ENCODE measurements around the gene RBFOX2.

DNA sequence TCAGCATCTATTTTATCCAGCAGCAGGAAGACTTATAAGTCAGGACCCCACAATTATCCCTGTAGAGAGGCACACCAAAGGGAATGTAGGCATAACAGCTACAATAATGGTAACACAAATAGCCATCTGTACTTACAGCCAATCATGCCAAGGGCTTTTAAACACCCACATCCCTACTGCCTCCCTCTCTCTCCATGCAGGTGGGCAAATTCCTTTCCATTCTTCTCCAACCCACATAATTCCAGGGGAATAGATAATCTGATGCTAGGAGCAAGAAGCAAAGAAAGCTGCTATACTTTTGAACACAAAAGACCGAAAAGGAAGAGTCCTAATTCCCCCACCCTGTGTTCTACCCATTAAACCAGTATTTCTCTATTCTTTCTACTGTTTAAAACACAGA is 46.7 kb downstream of the RBFOX2 start:
- TF ChIP-seq, protein P1, sequence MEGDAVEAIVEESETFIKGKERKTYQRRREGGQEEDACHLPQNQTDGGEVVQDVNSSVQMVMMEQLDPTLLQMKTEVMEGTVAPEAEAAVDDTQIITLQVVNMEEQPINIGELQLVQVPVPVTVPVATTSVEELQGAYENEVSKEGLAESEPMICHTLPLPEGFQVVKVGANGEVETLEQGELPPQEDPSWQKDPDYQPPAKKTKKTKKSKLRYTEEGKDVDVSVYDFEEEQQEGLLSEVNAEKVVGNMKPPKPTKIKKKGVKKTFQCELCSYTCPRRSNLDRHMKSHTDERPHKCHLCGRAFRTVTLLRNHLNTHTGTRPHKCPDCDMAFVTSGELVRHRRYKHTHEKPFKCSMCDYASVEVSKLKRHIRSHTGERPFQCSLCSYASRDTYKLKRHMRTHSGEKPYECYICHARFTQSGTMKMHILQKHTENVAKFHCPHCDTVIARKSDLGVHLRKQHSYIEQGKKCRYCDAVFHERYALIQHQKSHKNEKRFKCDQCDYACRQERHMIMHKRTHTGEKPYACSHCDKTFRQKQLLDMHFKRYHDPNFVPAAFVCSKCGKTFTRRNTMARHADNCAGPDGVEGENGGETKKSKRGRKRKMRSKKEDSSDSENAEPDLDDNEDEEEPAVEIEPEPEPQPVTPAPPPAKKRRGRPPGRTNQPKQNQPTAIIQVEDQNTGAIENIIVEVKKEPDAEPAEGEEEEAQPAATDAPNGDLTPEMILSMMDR (IDR thresholded peaks at IDR 0.05), result no peak
- TF ChIP-seq, protein P2, sequence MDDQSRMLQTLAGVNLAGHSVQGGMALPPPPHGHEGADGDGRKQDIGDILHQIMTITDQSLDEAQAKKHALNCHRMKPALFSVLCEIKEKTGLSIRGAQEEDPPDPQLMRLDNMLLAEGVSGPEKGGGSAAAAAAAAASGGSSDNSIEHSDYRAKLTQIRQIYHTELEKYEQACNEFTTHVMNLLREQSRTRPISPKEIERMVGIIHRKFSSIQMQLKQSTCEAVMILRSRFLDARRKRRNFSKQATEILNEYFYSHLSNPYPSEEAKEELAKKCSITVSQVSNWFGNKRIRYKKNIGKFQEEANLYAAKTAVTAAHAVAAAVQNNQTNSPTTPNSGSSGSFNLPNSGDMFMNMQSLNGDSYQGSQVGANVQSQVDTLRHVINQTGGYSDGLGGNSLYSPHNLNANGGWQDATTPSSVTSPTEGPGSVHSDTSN (IDR thresholded peaks at IDR 0.05), result no peak
